ENCODE results near the gene ASTN2. TPM values are rescaled to one million over a fixed set of nuclear protein-coding genes. Genes with fewer than 3 reads are reported as not detected.

The ASTN2 gene
- total RNA-seq, 2 donors from 2014 or later, result 113 to 153 TPM

- no peaks in the 10 kb centered on the region for H3K36me3 ChIP-seq
- no peaks in the 10 kb centered on the region for H3K4me1 ChIP-seq (replicated peaks)
- H3K9me3 ChIP-seq, result no peaks in the 10 kb centered on the region
- peak; percentile 14 for DNase-seq (ENCODE audit: low spot score)
- peak overlapping the region; percentile 54 to 67 for H3K4me3 ChIP-seq
- TF ChIP-seq POLR2AphosphoS5 (IDR thresholded peaks at IDR 0.05) (no peak), POLR2A (IDR thresholded peaks at IDR 0.05) (no peak)
- TF ChIP-seq, protein P1, sequence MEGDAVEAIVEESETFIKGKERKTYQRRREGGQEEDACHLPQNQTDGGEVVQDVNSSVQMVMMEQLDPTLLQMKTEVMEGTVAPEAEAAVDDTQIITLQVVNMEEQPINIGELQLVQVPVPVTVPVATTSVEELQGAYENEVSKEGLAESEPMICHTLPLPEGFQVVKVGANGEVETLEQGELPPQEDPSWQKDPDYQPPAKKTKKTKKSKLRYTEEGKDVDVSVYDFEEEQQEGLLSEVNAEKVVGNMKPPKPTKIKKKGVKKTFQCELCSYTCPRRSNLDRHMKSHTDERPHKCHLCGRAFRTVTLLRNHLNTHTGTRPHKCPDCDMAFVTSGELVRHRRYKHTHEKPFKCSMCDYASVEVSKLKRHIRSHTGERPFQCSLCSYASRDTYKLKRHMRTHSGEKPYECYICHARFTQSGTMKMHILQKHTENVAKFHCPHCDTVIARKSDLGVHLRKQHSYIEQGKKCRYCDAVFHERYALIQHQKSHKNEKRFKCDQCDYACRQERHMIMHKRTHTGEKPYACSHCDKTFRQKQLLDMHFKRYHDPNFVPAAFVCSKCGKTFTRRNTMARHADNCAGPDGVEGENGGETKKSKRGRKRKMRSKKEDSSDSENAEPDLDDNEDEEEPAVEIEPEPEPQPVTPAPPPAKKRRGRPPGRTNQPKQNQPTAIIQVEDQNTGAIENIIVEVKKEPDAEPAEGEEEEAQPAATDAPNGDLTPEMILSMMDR (IDR thresholded peaks at IDR 0.05), result no peak
- intact Hi-C loops (cut with DNase I), result loop anchor here (10.0 kb wide), 1 partner anchor 168 kb away; no protein-coding TSS in a partner anchor
- H3K27ac ChIP-seq, result peak overlapping the region; percentile 56 to 77
- H3K27me3 ChIP-seq (replicated peaks; ENCODE audit: insufficient read depth), result no peaks in the 10 kb centered on the region
- 14% methylated on average over 24 of the region's 24 CpGs for WGBS
Measured at GRCh38 chr9:117412841-117413240, 2.0 kb downstream of the ASTN2 start.

GRCh38 chr9:117412006-117412715 is 2.7 kb downstream of the ASTN2 start:
- WGBS, result 41% methylated on average over 17 of the region's 17 CpGs
- H3K4me3 ChIP-seq, result peak overlapping the region in 1 of 2 donors; percentile 67

GRCh38 chr9:117411547-117411946 is 3.3 kb downstream of the ASTN2 start:
- Histone ChIP-seq H3K4me3 (peak overlapping the region in 1 of 2 donors; percentile 67), H3K27me3 (replicated peaks; ENCODE audit: insufficient read depth) (no peaks in the 10 kb centered on the region), H3K4me1 (replicated peaks) (no peaks in the 10 kb centered on the region), H3K36me3 (no peaks in the 10 kb centered on the region), H3K27ac (peak overlapping the region in 1 of 2 donors; percentile 77), H3K9me3 (no peaks in the 10 kb centered on the region)
- intact Hi-C loops (cut with DNase I), result loop anchor here (10.0 kb wide), 1 partner anchor 167 kb away; no protein-coding TSS in a partner anchor
- TF ChIP-seq POLR2A (IDR thresholded peaks at IDR 0.05) (no peak), POLR2AphosphoS5 (IDR thresholded peaks at IDR 0.05) (peak; percentile 33)
- TF ChIP-seq, protein P1 (IDR thresholded peaks at IDR 0.05), result peak; percentile 51 to 89 (median 82)
- WGBS, result 22% methylated on average over 4 of the region's 4 CpGs
- peak; percentile 67 for DNase-seq (ENCODE audit: low spot score)

More at GRCh38 chr9:117412006-117412715, 2.7 kb downstream of the ASTN2 start:
- peak overlapping the region; percentile 56 to 77 for H3K27ac ChIP-seq
- H3K4me1 ChIP-seq (replicated peaks), result no peaks in the 10 kb centered on the region
- H3K36me3 ChIP-seq, result no peaks in the 10 kb centered on the region
- no peaks in the 10 kb centered on the region for H3K9me3 ChIP-seq
- TF ChIP-seq POLR2AphosphoS5 (IDR thresholded peaks at IDR 0.05) (no peak), POLR2A (IDR thresholded peaks at IDR 0.05) (no peak)
- TF ChIP-seq, protein P1 (IDR thresholded peaks at IDR 0.05), result no peak
- intact Hi-C loops (cut with DNase I), result loop anchor here (10.0 kb wide), 1 partner anchor 167 kb away; no protein-coding TSS in a partner anchor
- no peaks in the 10 kb centered on the region for H3K27me3 ChIP-seq (replicated peaks; ENCODE audit: insufficient read depth)
- DNase-seq (ENCODE audit: low spot score), result peak; percentile 38

DNA sequence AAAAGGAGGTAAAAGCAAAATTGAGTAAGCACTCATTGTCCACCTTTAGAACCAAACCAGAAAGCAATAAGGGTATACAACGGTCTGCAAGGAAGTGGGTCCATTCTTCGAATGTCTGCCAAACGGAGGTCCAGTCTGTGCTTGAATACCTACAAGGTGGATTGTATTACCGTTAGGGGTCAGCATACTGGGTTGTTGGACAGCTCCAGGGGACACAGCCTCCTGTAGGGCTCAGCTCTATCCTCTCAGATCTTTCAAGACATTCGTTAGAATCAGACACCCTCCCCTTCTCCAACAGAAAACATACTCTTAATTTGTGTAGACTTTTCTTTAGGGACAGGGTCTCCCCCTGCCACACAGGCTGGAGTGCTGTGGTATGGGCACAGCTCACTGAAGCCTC is 5.5 kb downstream of the ASTN2 start:
- intact Hi-C loops (cut with DNase I), result no loop called here
- DNase-seq (ENCODE audit: low spot score), result no peak
- 79% methylated on average over 5 of the region's 5 CpGs for WGBS
- H3K27me3 ChIP-seq (replicated peaks; ENCODE audit: insufficient read depth), result no peaks in the 10 kb centered on the region
- H3K4me3 ChIP-seq, result no peak overlapping the region
- H3K4me1 ChIP-seq (replicated peaks), result no peaks in the 10 kb centered on the region
- TF ChIP-seq POLR2A (IDR thresholded peaks at IDR 0.05) (no peak), POLR2AphosphoS5 (IDR thresholded peaks at IDR 0.05) (no peak)
- TF ChIP-seq, protein P1 (IDR thresholded peaks at IDR 0.05), result no peak
- no peak overlapping the region for H3K27ac ChIP-seq
- no peaks in the 10 kb centered on the region for H3K9me3 ChIP-seq
- H3K36me3 ChIP-seq, result no peaks in the 10 kb centered on the region

Measured in prostate gland (tissue), 2 donors.